Measurements from ENCODE around the gene USP36.

- TF ChIP-seq POLR2A (IDR thresholded peaks at IDR 0.05) (no peak), CTCF (IDR thresholded peaks at IDR 0.05) (no peak)
Measured at GRCh38 chr17:78884876-78885667, 44.5 kb upstream of the USP36 start.
